Measurements from ENCODE around the gene FBP1.

FBP1 gene

DNA sequence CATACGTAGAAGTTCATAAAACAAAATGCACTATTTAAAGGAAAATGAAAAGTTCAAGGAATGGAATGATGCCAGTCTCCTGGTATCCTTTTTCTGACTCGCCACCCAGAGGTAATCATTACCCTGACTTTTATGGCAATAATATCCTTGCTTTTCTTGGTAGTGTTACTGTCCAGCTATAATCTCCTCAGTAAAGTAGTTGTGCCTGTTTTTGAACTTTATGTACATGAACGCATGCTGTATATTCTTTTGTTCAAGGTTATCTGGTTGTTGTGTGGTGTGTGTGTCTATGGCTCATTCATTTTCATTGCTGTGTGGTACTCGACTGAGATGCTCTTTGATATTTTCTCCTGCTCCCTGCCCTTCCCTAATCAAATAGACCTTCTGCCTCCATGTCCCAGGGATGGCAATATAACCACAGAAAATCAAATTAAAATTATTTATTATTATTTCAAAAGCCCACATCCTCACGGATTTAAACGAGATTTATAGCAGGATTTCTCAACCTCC, 29.2 kb upstream of the FBP1 start:
- no peak for DNase-seq
- TF ChIP-seq GATA1 (IDR thresholded peaks at IDR 0.05; ENCODE audit: low read depth, low read length) = no peak
- TF ChIP-seq POLR2A (IDR thresholded peaks at IDR 0.05; ENCODE audit: low read length) = no peak

DNA sequence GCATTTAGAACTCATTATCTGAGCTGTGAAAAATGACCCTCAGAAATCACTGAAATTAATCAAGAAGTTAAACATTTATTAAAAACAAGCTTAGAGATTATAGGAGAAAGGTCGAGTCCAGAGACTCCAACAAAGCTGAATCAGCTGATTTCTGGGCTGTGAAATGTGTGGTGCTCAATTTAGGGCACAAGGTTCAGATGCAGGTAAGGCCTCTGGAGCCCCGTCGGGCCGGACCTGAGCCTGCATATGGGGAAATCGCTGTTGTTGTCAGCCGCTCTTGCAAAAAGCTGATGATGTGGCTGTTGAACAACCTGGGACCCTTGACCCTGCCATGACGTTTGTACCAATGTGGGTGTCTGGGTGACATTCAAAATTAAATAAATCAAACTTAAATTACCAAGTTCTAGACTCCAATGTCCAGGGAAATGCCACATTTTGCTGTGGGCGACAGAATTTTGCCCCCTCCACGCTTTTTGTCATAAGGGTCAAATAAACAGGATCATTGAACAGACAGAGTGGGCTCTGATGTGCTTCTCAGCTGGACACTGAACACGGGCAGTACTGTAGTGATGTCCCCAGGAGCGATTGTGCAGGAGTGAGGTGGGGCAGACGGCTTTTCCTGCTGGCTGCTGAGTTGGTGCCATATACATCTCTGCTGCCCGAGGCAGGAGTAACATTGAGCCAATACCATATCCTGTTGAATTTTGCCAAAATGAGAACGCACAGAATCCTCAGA, 27.2 kb upstream of the FBP1 start:
- no peak for DNase-seq
- TF ChIP-seq GATA1 (IDR thresholded peaks at IDR 0.05; ENCODE audit: low read depth, low read length) (no peak), POLR2A (IDR thresholded peaks at IDR 0.05; ENCODE audit: low read length) (no peak)

GRCh38 chr9:94665613-94666012, 26.3 kb upstream of the FBP1 start:
- no peak for TF ChIP-seq GATA1 (IDR thresholded peaks at IDR 0.05; ENCODE audit: low read depth, low read length)
- TF ChIP-seq POLR2A (IDR thresholded peaks at IDR 0.05; ENCODE audit: low read length) = no peak

DNA sequence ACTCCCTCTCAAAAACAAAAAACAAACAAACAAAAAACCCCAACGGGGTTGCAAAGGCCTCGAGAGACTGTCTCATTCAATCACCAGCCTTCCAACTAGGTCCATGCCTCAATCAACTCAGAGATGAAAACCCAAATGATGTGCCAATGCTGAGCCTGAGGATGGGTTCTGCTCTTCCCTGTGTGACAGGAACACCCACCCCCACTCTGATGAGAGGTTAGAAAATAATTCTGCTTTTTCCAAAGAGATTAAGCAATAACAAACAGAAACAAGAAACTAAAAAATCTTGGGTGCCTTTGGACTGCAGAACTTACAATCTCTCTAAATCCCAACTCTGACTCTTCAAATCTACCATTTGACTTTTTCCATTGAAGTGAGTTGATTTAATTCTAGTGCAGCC, 25.5 kb upstream of the FBP1 start:
- TF ChIP-seq GATA1 (IDR thresholded peaks at IDR 0.05; ENCODE audit: low read depth, low read length) = no peak
- TF ChIP-seq POLR2A (IDR thresholded peaks at IDR 0.05; ENCODE audit: low read length) = no peak
- DNase-seq = no peak

More at GRCh38 chr9:94665613-94666012, 26.3 kb upstream of the FBP1 start:
- DNase-seq = no peak

GRCh38 chr9:94663640-94664039, 24.3 kb upstream of the FBP1 start:
- DNase-seq = no peak
- TF ChIP-seq POLR2A (IDR thresholded peaks at IDR 0.05; ENCODE audit: low read length) = no peak
- TF ChIP-seq GATA1 (IDR thresholded peaks at IDR 0.05; ENCODE audit: low read depth, low read length) = no peak

DNA sequence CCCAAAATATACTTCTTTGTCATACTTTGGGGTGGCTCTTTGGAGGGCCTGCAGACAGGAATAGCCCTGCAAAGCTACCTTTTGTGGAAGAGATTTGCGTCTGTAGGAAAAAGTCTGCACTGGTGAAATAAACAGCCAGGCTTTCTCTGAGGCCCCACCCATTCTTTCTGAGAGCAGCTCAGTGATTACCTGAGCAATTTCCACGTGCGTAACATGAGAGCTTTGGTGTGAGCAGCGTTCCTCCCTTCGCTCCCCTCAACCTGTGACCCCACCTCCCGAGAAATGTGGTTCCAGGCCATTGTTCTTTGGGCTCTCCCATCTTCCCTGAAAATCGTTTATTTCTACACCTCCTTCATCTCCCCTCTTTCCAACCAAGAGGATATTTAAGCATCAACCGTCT, 23.8 kb upstream of the FBP1 start:
- TF ChIP-seq POLR2A (IDR thresholded peaks at IDR 0.05; ENCODE audit: low read length) (no peak), GATA1 (IDR thresholded peaks at IDR 0.05; ENCODE audit: low read depth, low read length) (no peak)
- DNase-seq = no peak

DNA sequence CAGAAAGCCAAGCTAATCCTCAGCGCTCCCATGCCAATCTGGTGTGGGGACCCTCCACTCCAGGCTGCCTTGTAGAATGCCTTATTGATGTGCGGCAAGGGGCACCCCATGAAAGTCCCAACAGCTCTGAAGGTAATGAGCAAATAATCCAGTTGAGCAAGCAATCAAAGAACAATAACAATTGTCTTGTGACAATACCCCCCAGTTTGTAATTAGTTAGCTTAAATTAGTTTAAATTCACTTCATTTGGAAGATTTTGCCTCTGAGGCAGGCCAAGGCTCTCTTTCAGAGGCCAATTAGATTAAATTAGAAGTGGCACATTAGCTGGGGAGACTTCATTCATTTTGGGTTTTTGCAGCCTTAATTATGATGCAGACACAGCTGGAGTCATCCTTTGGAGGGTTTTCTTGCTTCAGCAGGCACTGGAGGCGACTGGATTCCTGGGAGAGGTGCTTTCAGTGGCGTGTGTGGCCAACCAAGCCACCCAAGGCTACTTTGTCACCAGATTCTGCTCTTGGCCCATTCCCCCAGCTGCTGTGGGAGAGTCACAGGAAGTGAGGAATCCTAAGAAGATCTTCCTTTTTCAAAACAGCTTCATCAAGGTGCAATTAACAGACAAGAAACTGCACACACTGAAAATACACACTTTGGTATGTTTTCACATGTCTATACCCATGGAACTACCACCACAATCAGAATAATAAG, 17.9 kb upstream of the FBP1 start:
- TF ChIP-seq POLR2A (IDR thresholded peaks at IDR 0.05; ENCODE audit: low read length) (no peak), GATA1 (IDR thresholded peaks at IDR 0.05; ENCODE audit: low read depth, low read length) (no peak)
- DNase-seq = no peak

- DNase-seq = no peak
- TF ChIP-seq POLR2A (IDR thresholded peaks at IDR 0.05; ENCODE audit: low read length) (no peak), GATA1 (IDR thresholded peaks at IDR 0.05; ENCODE audit: low read depth, low read length) (no peak)
Observed at GRCh38 chr9:94656200-94656599, 16.9 kb upstream of the FBP1 start.

- no peak for DNase-seq
Observed at GRCh38 chr9:94655739-94656138, 16.4 kb upstream of the FBP1 start.

DNA sequence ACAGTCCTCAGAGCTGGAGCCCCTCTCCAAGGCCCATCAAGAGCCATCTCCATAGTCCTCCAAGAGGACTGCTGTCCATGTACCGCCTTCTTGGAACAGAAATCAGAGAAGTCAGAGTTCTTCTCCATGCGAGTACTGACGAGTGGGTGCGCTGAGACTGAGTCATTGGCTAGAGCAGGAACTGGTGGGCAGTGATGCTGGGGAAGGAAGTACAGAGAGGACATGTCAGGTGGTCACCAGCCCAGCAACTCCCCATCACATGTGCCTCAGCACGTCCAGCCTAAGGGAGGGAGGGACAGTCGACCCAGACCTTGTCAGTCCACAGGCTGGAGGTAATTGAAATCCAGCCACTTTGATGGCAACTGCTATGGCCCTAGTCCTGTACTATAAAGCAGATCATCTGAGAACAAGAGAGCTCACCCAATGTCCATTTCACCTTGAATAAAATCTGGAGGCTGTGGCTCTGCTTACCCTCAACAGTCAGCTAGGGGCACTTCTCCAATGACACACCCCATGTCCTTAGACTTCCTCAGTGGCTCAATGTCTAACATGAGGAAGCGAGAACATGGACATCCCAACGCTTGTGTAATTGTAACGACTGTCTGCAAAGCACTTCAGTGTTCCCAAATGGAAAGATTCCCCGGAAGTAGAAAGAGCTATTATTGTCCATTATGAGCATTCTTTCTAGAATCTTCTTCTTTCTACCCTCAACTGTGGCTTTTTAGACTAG, 15.0 kb upstream of the FBP1 start:
- TF ChIP-seq POLR2A (IDR thresholded peaks at IDR 0.05; ENCODE audit: low read length) = no peak
- TF ChIP-seq GATA1 (IDR thresholded peaks at IDR 0.05; ENCODE audit: low read depth, low read length) = no peak
- DNase-seq = no peak

More at GRCh38 chr9:94655739-94656138, 16.4 kb upstream of the FBP1 start:
- TF ChIP-seq POLR2A (IDR thresholded peaks at IDR 0.05; ENCODE audit: low read length) (no peak), GATA1 (IDR thresholded peaks at IDR 0.05; ENCODE audit: low read depth, low read length) (no peak)

GRCh38 chr9:94650949-94651348, 11.6 kb upstream of the FBP1 start:
- no peak for DNase-seq
- TF ChIP-seq GATA1 (IDR thresholded peaks at IDR 0.05; ENCODE audit: low read depth, low read length) (no peak), POLR2A (IDR thresholded peaks at IDR 0.05; ENCODE audit: low read length) (no peak)

- TF ChIP-seq GATA1 (IDR thresholded peaks at IDR 0.05; ENCODE audit: low read depth, low read length) (no peak), POLR2A (IDR thresholded peaks at IDR 0.05; ENCODE audit: low read length) (no peak)
- DNase-seq = no peak
Observed at GRCh38 chr9:94649100-94649819, 9.9 kb upstream of the FBP1 start.

DNA sequence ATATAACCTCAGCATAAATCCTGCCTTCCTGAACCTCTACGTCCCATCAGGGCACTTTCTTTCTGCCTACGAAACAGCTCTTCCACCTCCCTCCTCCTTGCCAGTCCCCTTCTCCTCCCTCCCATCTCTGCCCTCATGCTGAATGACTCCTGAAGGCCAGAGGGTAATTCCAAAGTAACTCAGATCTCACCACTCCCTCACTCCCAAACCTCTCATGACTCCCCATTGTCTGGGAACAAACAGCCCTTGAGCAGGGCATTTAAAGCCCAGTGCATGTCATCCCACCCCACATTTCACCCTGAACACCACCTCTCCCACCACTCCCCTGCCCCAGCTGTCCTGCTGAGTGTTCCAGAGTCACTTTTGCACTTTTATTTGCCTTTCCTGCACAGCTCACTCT, 8.9 kb upstream of the FBP1 start:
- no peak for TF ChIP-seq GATA1 (IDR thresholded peaks at IDR 0.05; ENCODE audit: low read depth, low read length)
- TF ChIP-seq POLR2A (IDR thresholded peaks at IDR 0.05; ENCODE audit: low read length) = no peak
- no peak for DNase-seq
